Measurements from ENCODE around the gene TYW3. TPM values are rescaled to one million over a fixed set of nuclear protein-coding genes. Genes with fewer than 3 reads are reported as not detected.
"Not testable (repeated sequence)": the region's sequence is repeated elsewhere in the genome, so short reads cannot be mapped to it uniquely, and the experiment has no call there.

The TYW3 gene
- total RNA-seq, 1 donor from 2014 or later = 9.7 TPM

GRCh38 chr1:74755475-74755874 lies 22.5 kb downstream of the TYW3 start:
- no peak for TF ChIP-seq CTCF (IDR thresholded peaks at IDR 0.05; ENCODE audit: insufficient read depth, low read length, severe bottlenecking)
- Histone ChIP-seq H3K4me3 (ENCODE audit: low read depth, low read length) (no peak overlapping the region), H3K27me3 (ENCODE audit: control insufficient read depth, insufficient read depth, low read length) (no peaks in the 10 kb centered on the region), H3K36me3 (ENCODE audit: control insufficient read depth, insufficient read depth, low read length) (peaks cover 3% of the 10 kb centered on the region)
- DNase-seq (ENCODE audit: low read depth) (no peak), FAIRE-seq (no peak)

- not testable (repeated sequence) for H3K27me3 ChIP-seq (ENCODE audit: control insufficient read depth, insufficient read depth, low read length); H3K36me3 ChIP-seq (ENCODE audit: control insufficient read depth, insufficient read depth, low read length); FAIRE-seq; H3K4me3 ChIP-seq (ENCODE audit: low read depth, low read length); DNase-seq (ENCODE audit: low read depth)
These were observed 23.7 kb downstream of the TYW3 start for GRCh38 chr1:74756650-74757049.

GRCh38 chr1:74763807-74764206 lies 30.9 kb downstream of the TYW3 start:
- TF ChIP-seq CTCF (IDR thresholded peaks at IDR 0.05; ENCODE audit: insufficient read depth, low read length, severe bottlenecking) = no peak
- no peak for FAIRE-seq
- Histone ChIP-seq H3K4me3 (ENCODE audit: low read depth, low read length) (no peak overlapping the region), H3K27me3 (ENCODE audit: control insufficient read depth, insufficient read depth, low read length) (no peaks in the 10 kb centered on the region), H3K36me3 (ENCODE audit: control insufficient read depth, insufficient read depth, low read length) (peaks cover 2% of the 10 kb centered on the region)
- no peak for DNase-seq (ENCODE audit: low read depth)

GRCh38 chr1:74766579-74766978 lies 33.6 kb downstream of the TYW3 start:
- H3K36me3 ChIP-seq (ENCODE audit: control insufficient read depth, insufficient read depth, low read length) = peaks cover 2% of the 10 kb centered on the region
- peak; percentile 7 for DNase-seq (ENCODE audit: low read depth)
- no peaks in the 10 kb centered on the region for H3K27me3 ChIP-seq (ENCODE audit: control insufficient read depth, insufficient read depth, low read length)
- no peak for TF ChIP-seq CTCF (IDR thresholded peaks at IDR 0.05; ENCODE audit: insufficient read depth, low read length, severe bottlenecking)
- no peak for FAIRE-seq
- H3K4me3 ChIP-seq (ENCODE audit: low read depth, low read length) = no peak overlapping the region

- Histone ChIP-seq H3K4me3 (ENCODE audit: low read depth, low read length) (no peak overlapping the region), H3K36me3 (ENCODE audit: control insufficient read depth, insufficient read depth, low read length) (peaks cover 2% of the 10 kb centered on the region), H3K27me3 (ENCODE audit: control insufficient read depth, insufficient read depth, low read length) (no peaks in the 10 kb centered on the region)
- DNase-seq (ENCODE audit: low read depth) (peak; percentile 23), FAIRE-seq (no peak)
- TF ChIP-seq CTCF (IDR thresholded peaks at IDR 0.05; ENCODE audit: insufficient read depth, low read length, severe bottlenecking) = no peak
These were observed 34.5 kb downstream of the TYW3 start for GRCh38 chr1:74767490-74767889.

GRCh38 chr1:74771913-74772515 lies 39.1 kb downstream of the TYW3 start:
- H3K4me3 ChIP-seq (ENCODE audit: low read depth, low read length) = no peak overlapping the region
- FAIRE-seq (no peak), DNase-seq (ENCODE audit: low read depth) (peak; percentile 48)
- no peaks in the 10 kb centered on the region for H3K36me3 ChIP-seq (ENCODE audit: control insufficient read depth, insufficient read depth, low read length)
- H3K27me3 ChIP-seq (ENCODE audit: control insufficient read depth, insufficient read depth, low read length) = no peaks in the 10 kb centered on the region
- TF ChIP-seq CTCF (IDR thresholded peaks at IDR 0.05; ENCODE audit: insufficient read depth, low read length, severe bottlenecking) = peak; percentile 53
